ENCODE data around the gene ARHGAP27. TPM values are rescaled to one million over a fixed set of nuclear protein-coding genes. Genes with fewer than 3 reads are reported as not detected.

Gene ARHGAP27
- total and polyA plus RNA-seq, 11 donors: 16.3 to 39.4 (median 25.3) TPM

DNA sequence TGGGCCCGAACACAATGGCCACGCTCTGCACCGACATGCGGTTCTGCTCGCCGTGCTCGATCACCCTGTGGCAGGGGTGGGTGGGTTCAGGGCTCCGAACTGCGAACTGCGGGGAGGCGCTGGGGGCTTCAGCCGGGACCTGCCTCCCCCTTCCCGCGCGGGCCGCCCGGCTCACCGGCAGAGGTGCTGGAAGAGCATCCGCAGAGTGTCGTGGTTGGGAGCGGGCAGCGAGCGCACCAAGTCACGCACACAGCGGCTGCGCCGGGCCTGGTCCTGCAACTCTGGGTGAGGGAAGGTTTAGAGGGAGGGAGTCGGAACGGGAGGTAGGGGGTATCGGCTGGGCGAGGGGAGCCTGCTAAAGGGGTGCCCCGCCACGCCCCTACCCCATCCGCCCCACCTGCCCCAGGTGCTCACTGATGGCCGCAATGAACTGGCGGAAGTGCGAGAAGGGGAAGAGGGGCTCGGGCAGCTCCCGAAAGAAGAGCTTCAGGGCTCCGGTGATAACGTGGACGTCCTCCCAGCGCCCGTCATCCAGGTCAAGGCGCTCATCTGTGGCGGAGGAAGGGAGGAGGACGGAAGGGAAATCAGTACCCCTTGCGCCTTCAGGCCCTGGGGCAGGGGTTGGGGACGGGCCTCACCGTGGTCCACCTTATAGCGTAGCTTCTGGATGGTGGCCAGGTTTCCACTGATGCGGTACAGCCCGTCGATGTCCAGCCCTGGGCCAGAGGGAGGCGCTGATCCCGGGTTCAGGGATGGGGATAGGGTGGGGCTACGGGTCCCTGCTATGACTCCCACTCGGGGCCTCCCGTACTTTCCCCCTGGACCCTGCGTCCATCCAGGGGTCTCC, 36.9 kb downstream of the ARHGAP27 start:
- Histone ChIP-seq H3K36me3 (peaks cover 0 to 73% (median 30%) of the 10 kb centered on the region in 9 donors), H3K9me3 (no peaks in the 10 kb centered on the region), H3K4me3 (peak overlapping the region in 9 of 12 donors; percentile 17 to 42 (median 30)), H3K27me3 (no peaks in the 10 kb centered on the region), H3K27ac (no peak overlapping the region), H3K4me1 (peaks cover 0 to 19% (median 4%) of the 10 kb centered on the region in 12 donors)
- intact Hi-C loops (cut with DNase I): loop anchor here in 3 of 10 donors (1.0 to 10.0 kb wide), 5 partner anchors 29 to 439 kb away; partner anchors contain the start of genes ACBD4 (in 1 of the 3) and PLCD3 (in 1 of the 3)
- DNase-seq (no peak), ATAC-seq (peak in 2 of 4 donors; percentile 3 to 7)
- TF ChIP-seq CTCF (IDR thresholded peaks at IDR 0.05) (no peak), POLR2A (IDR thresholded peaks at IDR 0.05) (no peak)
- 70 to 81% (median 76%) methylated on average over 44 to 60 of the region's 60 CpGs for WGBS, 4 donors

DNA sequence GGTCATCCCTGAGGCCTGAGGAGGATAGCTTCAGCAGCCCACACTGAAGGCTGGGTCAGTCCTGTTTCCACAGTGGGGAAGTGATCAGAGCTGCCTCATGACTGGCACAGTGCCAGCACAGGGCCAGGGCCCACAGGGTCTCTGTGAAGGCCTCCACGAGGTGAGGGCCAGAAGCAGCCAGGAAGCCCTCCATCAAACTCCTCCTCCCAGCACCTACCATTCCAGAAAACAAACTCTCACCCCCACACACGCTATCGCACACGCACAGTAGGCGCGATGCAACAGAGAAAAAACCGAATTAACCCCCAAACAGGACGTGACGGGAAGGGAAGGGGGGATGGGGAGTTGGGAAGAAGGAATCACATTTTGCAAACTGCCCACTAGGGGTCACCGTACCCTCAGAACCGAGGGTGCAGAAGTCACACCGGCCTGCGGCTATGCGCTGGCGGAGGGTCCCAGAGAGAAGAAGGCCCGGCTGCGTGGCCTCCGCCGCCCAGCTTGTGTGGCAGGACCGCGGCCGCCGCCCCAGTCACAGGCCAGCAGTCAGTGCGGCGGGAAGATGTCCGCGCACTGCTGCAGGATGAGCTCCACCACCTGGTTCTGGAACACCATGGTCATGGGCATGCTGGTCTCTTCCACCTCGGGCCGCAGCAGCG, 37.6 kb downstream of the ARHGAP27 start:
- TF ChIP-seq CTCF (IDR thresholded peaks at IDR 0.05) (peak; percentile 61 to 82 (median 72)), POLR2A (IDR thresholded peaks at IDR 0.05) (no peak)
- 22 to 40% (median 25%) methylated on average over 24 to 30 of the region's 30 CpGs for WGBS, 4 donors
- Histone ChIP-seq H3K27me3 (no peaks in the 10 kb centered on the region), H3K4me3 (peak overlapping the region in 10 of 12 donors; percentile 2 to 42 (median 30)), H3K4me1 (peaks cover 0 to 19% (median 4%) of the 10 kb centered on the region in 12 donors), H3K9me3 (no peaks in the 10 kb centered on the region), H3K36me3 (peaks cover 0 to 66% (median 30%) of the 10 kb centered on the region in 9 donors), H3K27ac (no peak overlapping the region)
- peak; percentile 29 to 71 (median 63) for ATAC-seq
- intact Hi-C loops (cut with DNase I): loop anchor here in 3 of 10 donors (1.0 to 10.0 kb wide), 5 partner anchors 30 to 440 kb away; partner anchors contain the start of genes ACBD4 (in 1 of the 3) and PLCD3 (in 1 of the 3)
- peak; percentile 71 to 83 (median 77) for DNase-seq

DNA sequence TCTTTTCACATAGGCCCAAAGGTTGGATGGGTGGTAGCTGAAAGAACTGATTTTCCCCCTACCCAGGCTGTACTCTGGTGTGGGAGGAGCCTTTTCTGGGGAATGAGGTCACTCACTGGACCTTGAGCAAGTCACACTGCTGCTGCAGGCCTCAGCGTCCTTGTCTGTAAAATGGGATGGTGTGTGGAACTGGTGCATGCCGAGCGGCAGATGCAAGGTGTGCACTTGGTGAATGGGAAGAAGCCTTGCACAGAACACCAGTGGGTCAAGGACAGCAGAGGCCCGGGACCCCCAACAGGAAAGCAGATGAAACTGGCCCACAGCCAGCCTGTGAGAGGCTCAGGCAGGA, 38.1 kb downstream of the ARHGAP27 start:
- ATAC-seq: no peak
- intact Hi-C loops (cut with DNase I): loop anchor here in 2 of 10 donors (2.0 to 10.0 kb wide), 4 partner anchors 30 to 440 kb away; partner anchors contain the start of genes ACBD4 (in 1 of the 2) and PLCD3 (in 1 of the 2)

More for the DNA sequence above, 38.1 kb downstream of the ARHGAP27 start:
- DNase-seq: no peak
- Histone ChIP-seq H3K27me3 (no peaks in the 10 kb centered on the region), H3K36me3 (peaks cover 0 to 60% (median 30%) of the 10 kb centered on the region in 9 donors), H3K9me3 (no peaks in the 10 kb centered on the region), H3K4me3 (no peak overlapping the region), H3K4me1 (peaks cover 0 to 19% (median 4%) of the 10 kb centered on the region in 12 donors), H3K27ac (no peak overlapping the region)
- WGBS, 4 donors: 75 to 82% (median 79%) methylated on average over 4 of the region's 4 CpGs
- TF ChIP-seq POLR2A (IDR thresholded peaks at IDR 0.05) (no peak), CTCF (IDR thresholded peaks at IDR 0.05) (no peak)
